LHCN-M2 (cell line): ENCODE data around the gene INPP4A. TPM values are rescaled to one million over a fixed set of nuclear protein-coding genes. Genes with fewer than 3 reads are reported as not detected.

Experiments
- DNase-seq: peaks from one replicate; pipeline ENCODE4 v3.0.0-alpha.2; 2012; ENCODE audit warnings: low read depth
- total RNA-seq: library from RNA; depleted of rRNA; stranded (reverse); fragments of >200 nt; gene quantifications from 2 replicates; pipeline ENCODE4 v1.2.3, GENCODE V29; 2014

INPP4A gene
- total RNA-seq, 1 experiment from 2014 or later: 11.8 TPM

GRCh38 chr2:98540536-98540935 is 95.9 kb downstream of the INPP4A start:
- no peak for DNase-seq

DNA sequence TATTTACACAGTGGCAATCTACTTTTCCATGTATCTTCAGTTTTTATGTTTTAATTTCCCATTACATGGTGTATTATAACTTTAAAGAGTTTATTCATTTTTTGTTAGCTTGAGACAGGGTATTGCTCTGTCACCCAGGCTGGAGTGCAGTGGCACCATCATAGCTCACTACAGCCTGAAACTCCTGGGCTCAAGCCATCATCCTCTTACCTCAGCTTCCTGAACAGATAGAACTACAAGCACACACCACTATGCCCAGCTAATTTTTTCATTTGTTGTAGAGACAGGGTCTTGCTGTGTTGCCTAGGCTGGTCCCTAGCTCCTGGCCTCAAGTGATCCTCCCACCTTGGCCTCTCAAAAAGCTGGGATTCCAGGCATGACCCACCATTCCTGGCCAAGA is 96.8 kb downstream of the INPP4A start:
- DNase-seq: no peak

GRCh38 chr2:98541906-98542305 is 97.2 kb downstream of the INPP4A start:
- DNase-seq: no peak

GRCh38 chr2:98543214-98543613 is 98.6 kb downstream of the INPP4A start:
- no peak for DNase-seq

GRCh38 chr2:98543842-98544241 is 99.2 kb downstream of the INPP4A start:
- no peak for DNase-seq

GRCh38 chr2:98545591-98545990 is 100.9 kb downstream of the INPP4A start:
- DNase-seq: no peak

DNA sequence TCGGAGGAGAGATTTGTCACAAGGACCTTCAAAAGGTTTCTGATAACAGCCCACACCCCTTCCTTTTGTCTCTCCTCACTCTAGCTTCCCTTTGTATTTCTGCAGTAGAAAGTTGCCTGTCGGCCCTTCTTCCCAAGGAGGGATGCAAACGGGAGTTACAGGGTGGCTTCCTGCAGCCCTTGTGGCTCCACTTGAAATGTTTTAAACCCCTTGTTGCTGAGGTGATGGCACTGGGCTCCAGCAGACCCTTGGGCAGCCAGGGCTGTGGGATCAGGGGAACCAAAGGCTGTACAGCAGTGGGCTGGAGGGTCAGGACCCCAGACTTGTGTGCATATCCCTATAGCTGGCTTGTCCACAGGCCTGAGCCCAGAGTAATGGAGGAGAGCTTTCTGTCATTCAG is 101.5 kb downstream of the INPP4A start:
- no peak for DNase-seq

GRCh38 chr2:98547092-98547790 is 102.6 kb downstream of the INPP4A start:
- no peak for DNase-seq

- DNase-seq: no peak
Observed at GRCh38 chr2:98548920-98549818, 104.5 kb downstream of the INPP4A start.

GRCh38 chr2:98550165-98550564 is 105.5 kb downstream of the INPP4A start:
- DNase-seq: no peak

DNA sequence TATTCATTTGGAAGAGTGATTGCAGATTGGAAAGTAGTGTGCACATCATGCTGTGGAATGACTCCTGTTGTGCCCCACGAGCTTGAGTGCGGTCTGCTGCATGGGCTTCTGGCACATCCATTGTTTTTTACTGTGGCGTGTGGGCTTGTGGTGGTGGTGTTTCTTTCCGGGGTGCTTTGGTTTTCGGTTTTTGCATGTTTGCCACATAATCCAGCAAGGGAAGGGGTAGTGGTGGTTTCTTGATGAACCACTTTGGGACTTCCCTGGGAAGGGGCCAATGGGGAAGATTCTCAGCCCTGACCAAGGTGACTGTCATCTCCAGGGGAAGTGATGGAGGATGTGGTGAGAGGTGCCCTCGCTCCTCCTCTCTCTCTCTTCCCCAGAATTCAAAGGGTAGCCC is 106.7 kb downstream of the INPP4A start:
- no peak for DNase-seq

DNA sequence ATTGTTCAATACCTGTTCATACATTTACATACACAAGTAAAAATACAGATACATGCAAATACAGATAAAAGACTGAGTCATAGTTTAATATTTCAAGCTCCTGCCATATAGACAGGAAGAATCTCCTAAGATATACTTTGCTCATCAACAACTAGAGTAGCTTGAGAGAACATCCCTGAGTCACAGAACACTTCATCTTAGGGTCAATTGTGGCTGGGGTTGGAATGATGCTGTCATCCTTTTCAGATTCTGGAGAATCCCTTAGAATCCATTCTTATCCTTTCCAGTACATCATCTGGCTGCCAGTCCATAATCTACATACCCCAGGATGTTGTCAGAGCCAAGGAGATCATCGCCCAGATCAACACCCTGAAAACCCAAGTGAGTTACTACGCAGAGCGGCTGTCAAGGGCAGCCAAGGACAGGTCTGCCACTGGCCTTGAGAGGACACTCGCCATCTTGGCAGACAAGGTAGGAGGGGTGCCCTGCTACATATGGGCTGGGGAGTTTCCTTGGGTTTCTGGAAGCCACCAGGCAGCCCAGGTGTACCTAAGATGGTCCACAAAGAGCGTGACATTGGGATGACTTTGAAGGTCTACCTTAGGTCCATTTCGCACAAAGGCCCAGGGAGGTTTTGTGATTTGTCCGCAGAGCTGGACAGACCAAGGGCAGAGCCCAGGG is 108.0 kb downstream of the INPP4A start:
- peak; percentile 24 for DNase-seq

- DNase-seq: no peak
Observed at GRCh38 chr2:98554116-98554861, 109.6 kb downstream of the INPP4A start.

GRCh38 chr2:98555696-98556095 is 111.0 kb downstream of the INPP4A start:
- DNase-seq: no peak

GRCh38 chr2:98556344-98557033 is 111.8 kb downstream of the INPP4A start:
- DNase-seq: no peak

GRCh38 chr2:98558852-98559530 is 114.3 kb downstream of the INPP4A start:
- no peak for DNase-seq

DNA sequence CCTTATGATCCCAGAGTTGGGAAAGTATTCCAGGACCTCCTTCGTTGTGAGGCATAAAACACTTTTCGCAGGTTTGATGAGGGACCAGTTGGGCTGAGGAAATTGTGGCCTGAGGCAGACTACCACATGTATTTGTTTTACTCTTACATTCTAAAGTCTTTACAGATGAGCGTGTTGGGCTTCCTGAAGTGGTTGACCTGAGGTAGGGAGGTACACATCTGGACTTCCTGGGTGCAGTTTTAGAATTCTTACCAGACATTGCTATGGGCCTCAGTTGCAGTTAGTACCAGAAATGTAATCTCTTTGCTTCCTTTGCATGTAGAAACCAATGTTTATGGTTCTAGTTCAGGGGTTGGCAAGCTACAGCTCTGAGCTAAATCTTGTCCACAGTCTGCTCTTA is 114.9 kb downstream of the INPP4A start:
- DNase-seq: no peak

GRCh38 chr2:98560256-98560771 is 115.7 kb downstream of the INPP4A start:
- DNase-seq: peak; percentile 61

DNA sequence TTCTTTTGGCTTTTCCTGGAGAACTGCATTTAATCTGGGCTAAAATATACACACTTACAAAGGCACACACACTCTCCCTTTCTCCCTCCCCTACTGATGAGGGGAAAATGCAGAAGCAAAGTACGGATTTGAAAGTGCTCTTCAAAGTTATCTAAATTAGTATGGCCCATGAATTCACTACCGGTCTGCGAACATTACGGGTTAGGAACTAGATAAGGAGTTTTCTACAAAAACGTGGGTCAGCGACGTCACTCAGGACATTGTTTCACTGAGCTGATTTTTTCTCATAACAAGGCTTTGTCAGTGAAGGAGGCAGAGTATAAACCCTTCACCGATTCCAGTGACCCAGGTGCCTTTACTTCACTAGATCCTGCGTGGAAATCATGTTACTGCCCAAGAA is 116.4 kb downstream of the INPP4A start:
- no peak for DNase-seq
